Vagina (tissue), 2 donors: ENCODE results near the gene EDRF1.

ENCODE experiments used
- CTCF ChIP-seq, 3 experiments: fragments of 450-650 bp in 2 of 3; fragments of 200-600 bp in 1 of 3; sonication (generic) in 1 of 3; IDR thresholded peaks; one replicate each; pipeline ENCODE4 v1.5.1; 2017 to 2019; ENCODE audit warnings: antibody characterized with exemption in 3 of 3, mild to moderate bottlenecking in 2 of 3, moderate library complexity in 2 of 3
- POLR2A ChIP-seq, 2 donors: fragments of 450-650 bp; IDR thresholded peaks; one replicate each; pipeline ENCODE4 v1.6.1; 2017; ENCODE audit warnings: antibody characterized with exemption in 2 of 2, mild to moderate bottlenecking in 2 of 2, moderate library complexity in 2 of 2
- POLR2AphosphoS5 ChIP-seq, 2 donors: sonication (generic); formaldehyde crosslinking; IDR thresholded peaks; one replicate each; pipeline ENCODE4 v1.9.0; 2017; ENCODE audit warnings: antibody characterized with exemption in 2 of 2, mild to moderate bottlenecking in 2 of 2, low read depth in 1 of 2; ENCODE audit not compliant: insufficient read depth in 1 of 2

- no peak for TF ChIP-seq CTCF (IDR thresholded peaks at IDR 0.05)
- TF ChIP-seq POLR2AphosphoS5 (IDR thresholded peaks at IDR 0.05; ENCODE audit: insufficient read depth in 1 of 2, low read depth in 1 of 2) = peak; percentile 90 to 97
- peak in 1 of 2 donors; percentile 50 for TF ChIP-seq POLR2A (IDR thresholded peaks at IDR 0.05)
Observed at GRCh38 chr10:125719173-125720001, at the start of gene EDRF1.
